Fibroblast of skin of abdomen (primary cell): ENCODE data around the gene LIF.

Source experiments
- DNase-seq: peaks from one replicate; pipeline ENCODE4 v3.0.0-alpha.2; 2013

LIF gene

DNA sequence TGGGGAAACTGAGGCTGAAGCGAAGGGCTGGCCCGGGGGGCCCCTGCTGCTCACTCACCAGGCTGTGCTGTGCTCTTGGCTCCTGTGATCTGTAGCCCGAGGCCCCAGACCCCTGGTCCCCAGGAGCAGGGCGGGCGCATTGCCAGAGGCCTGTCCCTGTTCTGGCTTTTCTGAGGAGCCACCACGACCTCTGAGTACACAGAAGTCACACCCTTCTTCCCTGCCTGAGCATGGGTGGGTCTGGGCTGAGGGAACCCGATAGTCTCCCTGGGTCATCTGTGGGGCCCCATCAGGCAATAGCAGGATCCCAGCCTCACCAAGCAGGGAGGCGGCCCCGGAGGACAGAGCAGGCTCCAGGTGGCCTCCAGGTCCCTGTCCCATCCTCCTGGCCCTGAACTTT, 37.6 kb upstream of the LIF start:
- DNase-seq, result no peak

DNA sequence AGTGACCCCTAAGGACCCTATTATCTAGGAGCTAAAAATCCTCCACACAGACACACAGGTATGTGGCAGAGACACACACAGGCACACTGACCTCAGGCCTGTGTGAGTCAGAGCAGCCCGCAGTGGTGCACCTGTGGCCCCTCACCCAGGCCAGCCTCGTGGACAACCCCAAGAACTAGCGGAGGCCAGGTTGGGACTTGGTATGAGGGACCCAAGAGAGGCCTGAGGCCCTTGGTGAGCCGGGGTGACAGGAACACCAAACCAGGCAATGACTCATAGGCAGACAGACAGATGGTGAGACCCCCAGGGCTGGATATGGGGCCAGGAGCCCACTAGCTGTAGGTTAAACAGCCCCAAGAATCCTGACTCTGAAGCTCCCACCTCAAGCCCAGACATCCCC, 36.8 kb upstream of the LIF start:
- DNase-seq, result no peak

DNA sequence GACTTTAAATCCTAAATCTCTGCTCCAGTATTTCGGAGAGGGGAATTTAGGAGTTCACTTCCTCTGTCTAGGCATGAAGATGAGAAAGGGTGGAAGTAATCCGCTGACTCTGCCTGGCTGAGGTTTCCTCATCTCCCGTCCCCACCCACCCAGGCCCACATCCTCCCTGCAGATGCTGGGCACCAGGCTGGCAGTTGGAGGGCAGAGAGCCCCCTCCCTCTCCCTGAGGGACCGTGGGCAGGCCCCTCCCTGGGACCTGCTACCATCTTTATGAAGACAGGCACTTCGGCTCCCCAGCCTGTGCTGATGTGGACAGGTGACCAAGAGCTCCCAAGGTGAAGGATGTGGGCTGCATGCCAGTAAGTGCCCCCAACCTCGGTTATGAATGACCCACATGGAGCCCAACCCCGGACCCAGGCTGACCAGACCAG, 36.1 kb upstream of the LIF start:
- no peak for DNase-seq

DNA sequence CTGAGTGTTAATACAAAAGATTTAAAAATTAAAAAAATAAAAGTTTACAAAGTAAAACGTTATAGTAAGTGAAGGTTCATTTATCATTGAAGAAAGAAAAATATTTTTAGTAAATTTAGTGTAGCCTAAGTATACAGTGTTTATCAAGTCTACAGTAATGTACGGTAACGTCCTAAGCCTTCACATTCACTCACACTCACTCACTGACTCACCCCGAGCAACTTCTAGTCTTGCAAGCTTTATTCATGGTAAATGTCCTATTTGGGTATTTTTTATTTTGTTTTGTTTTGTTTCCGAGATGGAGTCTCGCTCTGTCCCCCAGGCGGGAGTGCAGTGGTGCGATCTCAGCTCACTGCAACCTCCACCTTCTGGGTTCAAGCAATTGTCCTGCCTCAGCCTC, 33.9 kb upstream of the LIF start:
- no peak for DNase-seq

DNA sequence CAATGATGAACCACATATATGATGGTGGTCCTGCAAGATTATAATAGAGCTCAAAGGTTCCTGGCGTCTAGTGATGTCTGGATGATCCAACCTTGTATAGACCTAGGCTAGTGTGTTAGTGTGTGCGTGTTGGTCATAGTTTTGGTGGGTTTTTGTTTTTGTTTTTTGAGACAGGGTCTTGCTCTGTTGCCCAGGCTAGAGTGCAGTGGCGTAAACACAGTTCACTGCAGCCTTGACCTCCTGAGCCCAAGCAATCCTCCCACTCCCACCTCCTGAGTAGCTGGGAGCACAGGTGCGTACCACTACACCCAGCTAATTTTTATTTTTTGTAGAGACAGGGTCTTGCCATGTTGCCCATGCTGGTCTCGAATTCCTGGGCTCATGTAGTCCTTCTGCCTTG, 33.4 kb upstream of the LIF start:
- DNase-seq, result no peak

DNA sequence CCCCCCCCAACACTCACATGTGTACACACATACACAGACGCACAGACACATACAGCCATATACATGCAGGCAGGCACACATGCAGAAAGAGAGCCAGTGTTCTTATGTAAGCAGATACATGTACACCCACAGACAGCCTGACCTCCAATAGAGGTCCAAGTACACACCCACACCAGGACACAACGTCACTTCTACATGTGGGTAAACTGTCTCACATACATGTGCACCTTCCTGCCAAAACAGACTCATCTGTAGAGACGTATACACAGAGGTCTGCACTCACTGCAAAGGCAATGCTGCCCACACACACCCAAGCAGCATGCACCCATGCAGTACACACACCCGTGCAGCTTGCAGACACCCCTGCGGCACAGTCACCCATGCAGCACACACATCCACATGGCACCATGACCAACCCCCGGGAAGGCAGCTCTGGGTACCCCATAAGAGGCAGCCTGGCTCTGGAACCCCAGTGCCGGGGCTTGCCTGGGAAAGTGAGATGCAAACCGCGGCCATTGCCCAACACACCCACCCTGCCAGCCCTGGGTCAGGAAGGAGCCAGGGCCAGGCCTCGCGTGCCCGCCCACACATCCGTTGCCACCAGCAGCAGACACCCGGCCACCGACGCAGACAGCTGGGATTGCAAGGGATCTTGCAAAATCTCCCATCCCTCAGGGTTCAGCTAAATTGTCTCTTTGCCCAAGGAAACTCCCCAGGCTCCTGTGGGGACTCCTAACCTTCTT, 32.7 kb upstream of the LIF start:
- DNase-seq, result no peak

DNA sequence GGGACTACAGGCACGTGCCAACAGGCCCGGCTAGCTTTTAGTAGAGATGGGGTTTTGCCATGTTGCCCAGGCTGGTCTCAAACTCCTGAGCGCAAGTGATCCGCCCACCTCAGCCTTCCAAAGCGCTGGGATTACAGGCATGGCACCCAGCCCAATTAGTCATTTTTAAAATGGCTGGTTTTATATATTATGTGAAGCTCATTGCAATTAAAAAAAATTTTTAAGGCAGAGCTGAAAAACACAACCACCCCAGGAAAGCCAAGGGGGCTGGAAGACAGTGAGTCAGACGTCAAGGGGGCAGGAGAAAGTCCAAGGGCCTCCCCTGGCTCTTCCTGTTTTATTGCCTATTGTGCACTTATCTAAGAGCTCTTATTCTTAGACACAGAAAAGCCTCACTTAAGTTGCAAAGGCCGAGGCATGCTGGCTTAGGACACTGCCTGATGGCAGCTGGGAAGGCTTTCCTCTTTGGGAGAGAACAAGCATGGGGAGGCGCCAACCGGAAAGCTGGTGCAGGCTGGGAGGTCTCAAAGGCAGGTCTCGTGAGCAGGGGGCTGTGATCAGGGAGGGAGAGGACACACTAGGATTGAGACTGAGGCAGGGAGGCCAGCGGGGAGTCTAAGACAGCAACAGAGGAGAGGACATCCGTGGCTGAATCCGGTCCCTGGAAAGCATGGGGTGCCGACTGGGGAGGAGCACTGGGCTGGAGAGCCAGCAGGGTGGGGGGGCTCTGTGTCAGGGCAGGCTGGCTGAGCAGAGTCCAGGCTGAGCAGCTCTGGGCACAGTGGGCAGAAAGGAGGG, 31.2 kb upstream of the LIF start:
- peak; percentile 74 for DNase-seq

DNA sequence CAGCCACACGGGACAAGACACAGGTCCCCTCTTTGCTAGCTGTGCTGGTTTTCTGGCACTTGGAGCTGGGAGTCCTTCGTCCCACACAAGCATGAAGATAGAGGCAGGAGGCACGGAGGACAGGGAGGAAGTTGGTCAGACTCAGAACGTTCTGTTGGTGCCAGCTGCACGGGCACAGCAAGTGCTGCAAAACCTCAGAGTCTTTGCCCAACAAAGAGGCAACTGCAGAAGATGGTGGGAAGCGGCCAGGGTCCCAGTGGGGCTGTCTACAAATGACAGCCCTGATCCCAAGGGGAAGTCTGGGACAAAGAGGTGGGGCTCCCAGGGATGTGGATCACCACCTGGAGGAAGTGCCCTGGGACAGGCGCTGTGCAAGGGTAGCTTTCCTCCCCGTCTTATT, 29.5 kb upstream of the LIF start:
- DNase-seq, result no peak

DNA sequence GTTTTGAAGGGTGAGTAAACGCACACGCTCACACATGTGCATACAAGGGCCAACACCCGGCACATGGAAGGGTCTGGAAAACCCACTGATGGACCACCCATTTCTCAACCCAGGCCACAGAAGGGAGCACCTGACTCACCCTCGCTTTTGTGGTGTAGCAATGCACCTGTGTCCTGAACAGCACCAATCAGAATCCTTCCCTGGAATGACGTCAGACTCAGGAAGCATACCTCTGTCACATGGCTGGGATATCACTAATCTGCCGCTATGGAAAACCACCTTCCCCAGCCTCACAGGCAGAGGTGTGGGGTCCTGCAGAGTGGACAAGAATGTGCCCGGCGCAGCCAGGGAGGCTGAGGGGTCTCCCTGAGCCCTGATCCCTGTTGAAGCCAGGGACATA, 29.1 kb upstream of the LIF start:
- DNase-seq, result no peak

DNA sequence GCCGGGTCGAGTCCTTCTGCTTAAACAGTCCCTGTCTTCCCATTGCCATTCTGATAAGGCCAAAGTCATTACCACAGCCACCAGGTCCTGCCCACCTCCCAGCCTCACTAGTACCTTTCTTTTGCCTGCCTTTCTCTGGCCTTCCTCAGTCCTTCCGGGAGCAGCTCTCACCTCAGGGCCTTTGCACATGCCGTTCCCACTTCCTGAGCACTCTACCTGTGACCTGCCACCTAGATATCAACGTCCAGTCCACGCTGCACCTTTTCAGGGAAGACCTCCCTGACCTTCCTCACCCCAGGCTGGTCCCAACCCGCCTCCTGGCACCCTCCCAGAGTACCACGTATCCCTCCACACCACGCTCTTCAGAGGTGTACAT, 27.9 kb upstream of the LIF start:
- no peak for DNase-seq

DNA sequence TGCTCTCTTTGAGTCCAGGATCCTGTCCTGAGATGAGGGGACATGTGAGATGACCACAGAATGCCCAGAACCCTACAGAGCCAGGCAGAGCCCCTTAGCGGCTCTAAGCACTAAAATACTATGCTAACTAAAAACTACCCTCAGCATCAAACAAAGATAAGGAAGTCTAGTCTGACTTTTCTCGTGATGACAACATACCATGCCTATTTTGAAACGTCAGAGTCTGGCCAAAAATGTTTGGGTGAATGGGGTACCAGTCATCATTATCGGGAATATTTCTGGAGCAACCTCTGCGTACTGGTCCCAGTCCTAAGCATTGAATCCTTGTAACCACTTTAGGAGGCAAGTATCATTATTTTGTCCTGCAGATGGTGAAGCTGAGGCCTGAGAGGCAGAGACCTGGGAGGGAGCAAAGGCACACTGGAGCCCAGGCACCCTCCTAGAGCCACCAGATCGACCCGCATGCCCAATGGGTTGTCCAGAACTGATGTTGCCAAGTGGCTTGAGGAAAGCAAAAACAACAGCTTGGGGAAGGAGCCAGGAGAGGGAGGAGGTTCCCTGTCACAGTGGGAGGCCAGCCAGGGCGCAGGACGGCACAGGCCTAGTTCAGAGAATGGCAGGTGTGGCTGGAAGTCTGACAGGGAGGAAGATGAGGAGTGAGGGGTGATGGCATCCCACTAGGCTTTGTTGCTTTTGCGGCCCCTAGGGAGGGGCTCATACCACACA, 27.3 kb upstream of the LIF start:
- no peak for DNase-seq

DNA sequence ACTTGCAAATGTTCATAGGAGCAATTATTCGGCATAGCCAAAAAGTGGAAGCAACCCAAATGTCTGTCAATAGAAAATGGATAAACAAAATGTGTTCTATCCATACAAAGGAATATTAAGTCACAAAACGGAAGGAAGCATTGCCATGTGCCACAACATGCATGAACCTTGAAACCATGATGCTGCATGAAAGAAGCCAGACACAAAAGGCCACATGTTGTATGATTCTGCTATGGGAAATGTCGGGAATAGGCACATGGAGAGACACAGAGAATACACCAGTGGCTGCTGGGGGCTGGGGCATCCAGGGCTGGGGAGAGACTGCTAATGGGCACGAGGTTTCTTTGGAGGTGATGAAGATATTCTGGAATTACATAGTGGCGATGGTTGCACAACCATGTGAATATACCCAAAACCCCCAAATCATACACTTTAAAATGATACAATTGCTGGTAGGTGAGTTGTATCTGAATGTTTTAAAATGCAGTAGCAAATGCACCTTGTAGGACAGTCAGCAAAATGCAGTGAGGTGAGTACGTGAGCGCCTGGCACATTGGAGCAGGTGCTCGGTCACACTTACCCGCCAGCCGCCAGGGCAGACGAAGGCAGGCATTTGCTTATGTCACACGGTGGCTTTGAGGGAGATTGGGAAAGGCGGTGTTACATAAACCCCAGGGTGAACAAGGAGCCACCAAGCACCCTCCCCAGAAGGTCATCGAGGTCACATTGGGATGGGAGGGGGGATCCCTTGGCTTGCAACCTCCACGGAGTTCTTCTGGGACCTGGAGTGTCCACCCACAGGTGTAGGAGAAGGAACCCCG, 26.4 kb upstream of the LIF start:
- no peak for DNase-seq

DNA sequence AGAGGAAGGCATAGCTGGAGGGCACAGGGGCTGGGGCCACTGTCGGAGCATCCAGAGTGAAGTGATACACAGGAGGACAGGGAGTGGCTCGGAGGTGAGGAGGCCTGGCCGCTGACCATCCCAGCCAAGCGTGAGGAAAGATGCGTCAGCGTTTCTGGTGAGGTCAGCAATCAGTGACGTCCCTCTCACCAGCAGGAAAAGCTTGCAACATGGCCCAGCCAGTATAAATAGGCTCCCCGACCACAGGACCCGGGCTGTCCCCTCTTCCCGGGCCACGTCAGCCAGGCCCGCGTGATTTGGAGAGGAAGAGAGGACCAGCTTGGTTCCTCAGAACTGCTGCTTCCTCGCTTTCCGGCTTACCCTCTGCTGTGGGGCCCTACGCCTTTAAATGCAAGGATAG, 24.3 kb upstream of the LIF start:
- no peak for DNase-seq

DNA sequence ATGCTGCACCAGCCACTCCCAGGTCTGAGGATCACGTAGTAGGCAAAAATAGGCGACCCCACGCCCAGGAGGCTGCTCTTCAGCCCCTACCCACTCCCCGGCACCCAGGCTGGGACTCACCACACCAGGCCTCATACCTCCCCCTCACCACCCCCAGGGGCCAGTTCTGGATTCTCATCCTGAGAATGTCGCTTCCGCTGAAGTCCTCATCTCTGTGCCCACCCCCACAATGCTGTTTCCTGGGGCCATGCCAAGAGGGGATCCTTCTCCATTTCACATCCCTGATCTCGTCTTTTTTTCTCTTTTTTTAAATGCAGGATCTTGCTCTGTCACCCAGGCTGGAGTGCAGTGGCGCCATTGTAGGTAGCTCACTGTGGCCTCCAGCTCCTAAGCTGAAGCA, 21.8 kb upstream of the LIF start:
- DNase-seq, result no peak

DNA sequence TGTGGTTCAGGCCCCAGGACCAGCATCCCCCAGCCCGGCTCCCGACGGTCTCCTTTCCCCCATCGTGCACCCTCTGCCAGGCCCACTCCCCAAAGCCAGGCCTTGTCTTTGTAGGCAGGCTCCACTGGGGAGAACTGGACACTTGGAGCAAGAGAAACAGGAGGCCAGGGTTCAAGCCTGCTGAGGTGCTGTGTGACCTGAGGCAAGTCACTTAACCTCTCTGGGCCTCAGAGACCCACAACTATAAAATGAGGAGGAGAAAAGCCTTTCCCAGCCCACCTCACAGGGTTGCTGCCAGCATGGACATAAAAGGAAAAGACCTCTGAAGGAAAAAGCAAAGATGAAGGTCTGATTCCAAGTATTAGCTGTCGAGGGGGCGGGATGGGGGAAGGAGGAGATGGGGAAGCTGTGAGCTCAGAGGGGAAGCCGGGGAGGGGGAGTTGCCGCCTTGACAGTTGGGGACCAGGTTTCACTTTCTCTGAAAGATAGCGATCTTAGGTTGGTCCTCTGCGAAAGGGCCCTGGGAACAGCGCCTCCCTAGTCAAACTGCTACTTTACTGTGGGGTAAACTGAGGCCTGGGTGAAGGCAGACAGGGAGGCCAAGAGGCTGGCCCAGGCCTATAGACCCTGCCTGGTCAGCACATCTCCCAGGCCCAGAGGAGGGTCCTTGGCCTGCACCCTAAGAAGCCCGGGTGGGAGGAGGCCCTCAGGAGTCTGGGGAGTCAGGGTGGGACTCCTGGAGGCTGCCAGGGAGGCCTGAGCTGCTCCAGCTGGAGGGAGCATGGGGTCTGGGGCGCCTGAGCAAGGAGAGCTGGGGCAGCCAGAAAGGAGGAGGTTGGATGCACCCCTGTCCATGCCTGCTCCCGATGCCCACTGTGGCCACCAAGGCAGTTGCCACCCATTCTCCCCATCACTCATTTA, 21.1 kb upstream of the LIF start:
- DNase-seq, result no peak

DNA sequence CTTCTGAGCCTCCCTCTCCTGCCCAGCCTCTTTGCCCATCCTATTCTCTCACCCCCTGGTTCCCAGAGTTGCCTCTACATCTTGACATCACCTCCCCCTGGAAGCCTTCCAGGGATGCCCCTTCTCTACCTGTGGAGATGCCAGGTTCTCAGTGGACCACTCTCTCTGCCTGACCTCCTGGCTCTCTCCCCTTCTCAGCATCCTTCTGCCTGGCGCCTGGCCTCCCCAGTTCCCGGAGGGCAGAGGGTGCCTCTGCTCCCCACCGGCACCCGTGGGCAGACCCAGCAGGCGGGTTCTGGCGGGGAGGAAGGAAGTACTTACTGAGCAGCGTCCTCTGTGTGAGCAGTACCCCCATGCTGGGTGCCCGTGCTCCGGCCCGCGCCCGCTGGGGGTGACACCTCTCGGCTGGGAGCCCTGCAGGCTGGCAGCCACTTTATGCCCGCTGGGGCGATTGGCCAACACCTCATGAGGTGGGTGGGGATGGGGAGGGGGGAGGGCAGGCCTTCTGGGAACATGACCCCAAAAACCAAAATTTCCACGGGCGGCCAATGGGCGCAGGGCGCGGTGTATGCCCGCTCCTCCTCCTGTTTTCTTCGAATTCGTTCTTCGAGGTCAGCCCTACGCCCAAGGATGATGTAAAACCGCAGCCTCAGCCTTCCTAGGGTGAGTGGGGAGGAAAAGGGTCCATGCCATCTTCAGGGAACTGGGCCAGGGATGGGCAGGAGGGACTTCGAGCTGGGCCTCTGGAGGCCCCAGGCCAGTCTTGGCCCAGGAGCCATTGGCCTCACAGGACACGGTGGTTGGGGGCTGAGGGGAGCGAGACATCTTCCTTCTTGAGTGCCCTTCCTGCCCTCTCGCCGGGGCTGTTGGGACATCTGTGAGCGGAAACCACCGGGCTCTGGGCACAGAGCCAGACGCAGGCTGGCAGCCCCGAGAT, 20.2 kb upstream of the LIF start, which contains the start of gene OSM:
OSM (minus strand) TSS at position 407 of the 937 bp plus-strand sequence; CDS start at position 355, 52 bp downstream.
- DNase-seq, result no peak

DNA sequence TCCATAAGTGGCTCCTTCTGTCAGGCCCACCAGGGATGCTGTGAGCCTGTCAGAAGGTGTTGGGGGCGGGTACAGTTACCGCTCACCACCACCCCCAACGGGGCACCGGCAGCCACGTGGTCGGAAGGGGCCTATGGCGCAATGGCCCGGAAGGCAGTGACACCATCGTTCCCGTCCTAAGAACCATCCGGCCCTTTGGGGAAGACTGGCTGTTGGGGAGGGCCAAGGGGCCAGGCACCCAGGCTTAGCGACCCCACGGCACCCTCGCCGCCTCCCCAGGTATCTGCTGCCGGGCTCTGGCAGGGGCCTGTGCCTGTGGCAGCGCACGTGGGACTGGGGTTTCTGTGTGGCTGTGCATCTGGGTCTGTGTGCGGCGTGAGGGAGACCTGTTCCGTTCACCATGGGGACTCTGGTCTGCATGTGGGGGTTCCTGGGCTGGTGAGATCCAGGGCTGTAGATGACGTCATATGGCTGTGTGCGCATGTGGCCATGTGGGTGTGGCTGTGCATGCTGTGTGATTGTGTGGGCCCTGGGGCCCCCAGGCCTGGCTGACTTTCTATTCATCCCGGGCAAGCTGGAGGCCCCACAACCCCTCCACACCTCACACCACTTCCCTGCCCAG, 19.4 kb upstream of the LIF start:
- no peak for DNase-seq

DNA sequence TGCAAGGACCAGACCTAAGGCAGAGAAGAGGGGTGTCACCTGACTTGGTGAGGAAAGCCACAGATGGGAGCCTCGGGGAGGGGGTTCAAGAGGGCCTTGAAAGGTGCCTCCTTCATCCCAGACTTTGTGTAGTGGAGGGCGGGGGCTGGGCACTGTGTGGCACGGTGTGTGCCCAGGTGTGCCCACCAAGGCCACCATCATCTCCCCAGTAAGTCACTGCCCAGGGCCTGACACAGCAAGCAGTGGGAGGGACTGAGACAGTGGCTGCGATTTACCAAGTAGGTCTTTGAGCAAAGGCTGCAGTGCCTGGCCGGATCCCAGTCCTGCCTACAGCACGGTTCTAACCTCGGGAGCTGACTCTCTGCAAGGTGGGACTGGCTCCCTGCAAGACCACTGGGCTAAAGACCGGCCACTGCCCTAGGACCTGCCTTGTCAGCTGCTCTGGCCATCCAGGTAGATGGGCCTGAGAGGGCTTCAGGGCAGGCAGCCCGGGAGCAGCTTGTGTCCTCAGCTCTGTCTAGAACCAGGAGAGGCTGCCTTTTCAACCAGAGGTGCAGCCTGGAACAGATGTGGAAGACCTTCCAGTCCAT, 18.7 kb upstream of the LIF start:
- no peak for DNase-seq

DNA sequence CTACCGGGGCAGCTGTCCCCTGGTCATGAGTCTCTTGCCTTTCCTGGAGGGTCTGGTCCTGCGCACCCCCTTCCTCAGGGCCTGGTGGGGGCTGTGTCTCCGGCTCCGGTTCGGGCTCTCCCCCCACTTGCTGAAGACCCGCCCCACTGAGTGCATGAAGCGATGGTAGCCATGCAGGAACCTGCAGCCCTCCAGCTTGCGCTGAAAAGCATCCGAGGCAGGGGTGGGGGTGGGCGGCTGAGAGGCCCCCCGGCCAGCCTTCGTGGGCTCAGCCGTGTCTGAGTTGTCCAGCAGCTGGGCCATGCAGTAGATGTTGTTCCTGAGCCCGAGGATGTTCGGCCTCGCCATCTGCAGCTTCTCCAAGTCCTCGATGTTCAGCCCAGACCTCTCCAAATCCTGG, 17.3 kb upstream of the LIF start:
- no peak for DNase-seq
